Kidney capillary endothelial cell (primary cell): ENCODE measurements around the gene LRMDA.
A peak's percentile ranks its signal among the peaks of the same experiment; 100 is the strongest.

Experiments
- DNase-seq: peaks from one replicate; pipeline ENCODE4 v3.0.0-alpha.2; 2018; ENCODE audit warnings: low spot score

The LRMDA gene

GRCh38 chr10:75776738-75777504 is 345.5 kb downstream of the LRMDA start:
- no peak for DNase-seq

- DNase-seq: no peak
These were observed 347.2 kb downstream of the LRMDA start for GRCh38 chr10:75778665-75779064.

DNA sequence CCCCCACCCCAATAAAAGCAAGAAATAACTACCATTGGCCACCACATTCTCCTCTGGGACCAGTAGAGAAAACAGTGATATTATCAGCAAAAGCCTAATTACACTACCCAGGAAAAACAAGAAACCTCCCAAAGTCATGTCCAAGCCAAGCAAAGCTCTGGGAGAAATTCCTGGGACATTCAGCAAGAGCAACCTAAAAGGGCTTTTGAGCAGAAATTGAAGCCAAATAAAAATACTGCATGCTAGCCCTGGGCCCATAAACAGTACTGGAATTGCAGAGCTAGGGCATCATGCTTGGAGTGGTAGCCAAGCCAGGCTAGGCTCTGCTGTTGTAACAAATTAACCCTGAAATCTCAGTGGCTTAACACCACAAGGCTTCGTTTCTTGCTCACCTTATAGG is 347.9 kb downstream of the LRMDA start:
- DNase-seq: no peak

DNA sequence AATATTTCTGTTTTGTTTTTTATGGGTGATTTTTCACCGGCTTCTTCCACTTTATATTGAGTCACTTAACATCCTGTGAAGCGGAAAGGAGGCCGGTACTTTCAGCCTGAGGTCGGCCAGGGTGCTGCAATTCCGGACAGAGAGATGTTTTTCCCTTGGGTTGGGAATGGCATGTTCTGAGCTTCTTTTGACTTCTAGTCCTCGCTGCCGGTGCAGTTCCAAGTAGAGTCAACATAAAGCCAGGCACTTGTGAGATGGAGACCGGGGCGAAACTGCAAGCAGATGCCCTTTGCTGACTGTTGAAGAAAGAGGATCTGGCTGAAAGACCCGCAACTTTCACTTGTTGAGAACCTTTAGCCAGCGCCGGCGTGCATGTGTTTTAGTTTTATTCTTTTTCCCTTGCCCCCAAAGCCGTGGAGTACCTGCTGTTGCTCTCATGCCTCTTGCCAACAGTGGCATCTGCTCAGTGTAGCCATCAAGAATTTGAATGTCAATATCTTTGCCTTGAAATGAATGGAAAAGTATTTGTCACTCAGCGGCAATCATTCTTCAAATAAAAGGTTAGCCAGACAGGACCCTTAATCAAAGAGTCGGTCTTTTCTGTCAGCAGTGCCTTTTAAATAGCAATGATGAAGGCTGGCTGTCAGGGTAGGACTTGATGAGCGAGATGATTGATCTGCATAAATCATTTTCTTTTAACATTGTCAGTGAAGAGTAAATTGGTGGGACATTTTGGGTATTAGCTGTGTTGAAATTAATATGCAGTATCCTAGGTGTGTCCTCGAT is 351.2 kb downstream of the LRMDA start:
- DNase-seq: peak; percentile 21

- no peak for DNase-seq
These were observed 357.2 kb downstream of the LRMDA start for GRCh38 chr10:75788394-75789205.

DNA sequence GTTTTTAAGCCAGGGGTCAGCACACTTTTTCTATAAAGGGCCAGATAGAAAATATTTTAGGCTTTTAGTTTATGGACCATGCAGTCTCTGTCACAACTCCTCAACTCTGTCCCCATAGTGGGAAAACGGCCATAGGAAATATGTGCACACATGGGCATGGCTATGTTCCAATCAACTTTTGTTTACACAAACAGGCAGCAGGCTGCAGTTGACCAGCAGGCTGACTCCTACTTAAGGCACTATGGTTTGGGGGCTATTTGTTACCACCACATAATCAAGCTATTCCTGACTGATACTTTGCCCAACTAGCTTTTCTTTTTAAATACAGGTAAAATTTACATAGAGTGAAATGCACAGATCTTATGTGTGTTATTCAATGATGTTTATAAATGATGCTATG is 362.4 kb downstream of the LRMDA start:
- no peak for DNase-seq

DNA sequence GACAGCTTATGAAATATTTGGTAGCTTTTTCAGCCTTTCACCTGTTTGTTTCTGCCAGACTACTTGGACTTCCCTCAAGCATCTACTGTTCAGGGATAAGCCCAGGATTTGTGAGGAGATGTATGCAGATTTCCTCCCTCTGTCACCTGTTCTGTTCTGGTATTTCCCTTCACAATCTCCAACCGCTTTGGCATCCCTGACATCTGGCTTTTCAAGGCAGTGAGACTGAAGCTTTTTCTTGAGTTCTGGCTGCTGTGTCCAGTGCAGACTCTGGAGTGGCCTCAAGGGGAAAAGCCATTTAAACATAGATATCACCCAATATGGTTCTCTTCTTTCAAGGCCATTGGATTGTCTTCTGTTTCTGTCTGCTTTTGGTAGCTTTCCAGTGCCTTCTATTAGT is 369.7 kb downstream of the LRMDA start:
- DNase-seq: no peak

- no peak for DNase-seq
These were observed 370.2 kb downstream of the LRMDA start for GRCh38 chr10:75801661-75802060.

- DNase-seq: no peak
These were observed 371.7 kb downstream of the LRMDA start for GRCh38 chr10:75803121-75803520.

GRCh38 chr10:75803816-75804552 is 372.6 kb downstream of the LRMDA start:
- DNase-seq: no peak

DNA sequence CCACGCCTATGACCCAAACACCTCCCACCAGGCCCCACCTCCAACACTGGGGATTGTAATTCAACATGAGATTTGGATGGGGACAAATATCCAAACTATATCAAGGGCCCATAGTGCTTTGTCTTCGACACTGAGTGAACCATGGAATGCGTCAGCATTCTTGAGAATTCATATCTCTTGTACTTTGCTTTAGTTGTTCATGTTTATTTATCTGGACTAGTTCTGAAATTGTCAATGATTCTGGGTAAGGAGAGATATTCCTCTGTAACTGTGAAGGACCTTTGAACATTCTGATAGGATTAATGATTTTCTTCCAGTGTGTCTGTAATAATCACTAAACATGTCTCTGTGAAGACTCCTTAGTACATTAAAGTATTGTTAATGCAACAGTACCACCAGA is 374.8 kb downstream of the LRMDA start:
- DNase-seq: no peak

- DNase-seq: no peak
These were observed 376.0 kb downstream of the LRMDA start for GRCh38 chr10:75807456-75807855.

DNA sequence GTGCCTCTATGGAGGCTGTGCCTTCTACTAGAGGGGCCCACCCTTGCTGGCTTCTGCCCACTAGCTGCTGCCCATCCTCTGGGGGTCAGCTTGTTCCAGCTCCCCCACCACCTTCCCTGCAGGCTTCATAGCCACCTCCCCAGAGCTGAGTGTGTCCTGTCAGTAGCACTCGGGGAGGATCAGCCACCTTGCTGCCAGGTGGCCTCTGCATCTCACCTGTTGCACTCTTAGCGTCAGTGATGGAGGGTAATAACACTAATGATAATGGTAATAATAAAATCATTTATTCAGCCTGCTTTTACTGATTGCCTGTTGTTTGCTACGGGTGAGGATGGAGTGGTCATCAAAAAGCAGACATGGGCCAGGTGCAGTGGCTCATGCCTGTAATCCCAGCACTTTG is 377.6 kb downstream of the LRMDA start:
- DNase-seq: no peak

DNA sequence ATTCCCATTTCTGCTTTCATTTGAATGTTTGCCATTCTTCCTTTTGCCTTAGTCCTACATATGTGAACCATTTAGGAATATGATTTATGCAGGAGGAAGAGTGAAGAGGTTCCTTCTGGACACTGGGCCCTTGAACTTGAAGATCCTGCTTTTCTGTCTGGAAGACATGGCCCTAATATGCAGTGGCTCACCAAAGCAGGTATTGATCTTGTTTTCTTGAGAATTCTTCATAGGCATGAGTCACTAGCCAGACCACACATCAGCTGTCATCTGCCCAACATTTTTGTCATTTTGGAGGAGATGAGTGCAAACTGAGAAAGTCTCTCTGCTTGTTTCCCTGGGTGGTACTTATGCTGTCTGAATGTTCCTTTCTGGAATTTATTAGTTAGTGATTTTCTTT is 382.6 kb downstream of the LRMDA start:
- DNase-seq: no peak

DNA sequence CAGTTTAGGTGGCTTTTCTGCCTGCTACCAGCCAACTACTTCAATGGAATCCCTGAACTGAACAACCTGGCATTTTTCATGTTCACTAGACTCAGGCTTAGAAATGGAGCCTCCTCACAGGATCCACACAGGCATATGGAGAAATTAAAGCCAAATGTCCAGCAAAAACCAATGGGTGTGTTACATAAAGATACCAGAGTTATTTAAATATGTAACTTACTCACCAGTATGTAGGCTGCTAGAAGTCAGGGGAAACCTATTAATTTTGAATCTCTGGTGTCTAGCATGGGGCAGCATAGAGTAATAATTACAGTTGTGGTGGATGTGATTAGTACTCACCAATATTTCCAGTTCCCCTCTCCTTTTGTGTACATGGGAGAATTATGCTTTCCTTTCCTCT is 383.6 kb downstream of the LRMDA start:
- no peak for DNase-seq

DNA sequence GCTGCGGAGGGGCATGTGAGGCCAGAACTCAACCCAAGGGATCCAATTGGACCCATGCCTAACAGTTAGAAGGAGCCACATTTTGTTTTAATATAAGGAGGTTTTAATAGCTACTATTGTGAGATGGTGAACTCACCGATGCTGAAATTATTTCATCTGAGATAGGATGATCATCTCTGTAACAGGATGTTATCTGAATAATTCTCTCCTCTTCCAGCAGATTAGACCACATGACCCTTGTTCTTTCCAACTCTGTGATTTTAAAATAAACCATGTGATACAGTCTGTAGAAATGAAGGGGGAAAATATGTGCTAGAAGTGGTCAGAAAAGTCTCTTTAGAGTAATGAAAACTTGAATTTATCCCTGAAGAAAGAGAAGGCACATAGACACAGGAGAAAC is 385.8 kb downstream of the LRMDA start:
- no peak for DNase-seq

GRCh38 chr10:75818552-75818951 is 387.1 kb downstream of the LRMDA start:
- DNase-seq: no peak

- DNase-seq: no peak
These were observed 393.8 kb downstream of the LRMDA start for GRCh38 chr10:75825235-75825634.

GRCh38 chr10:75825661-75826060 is 394.2 kb downstream of the LRMDA start:
- DNase-seq: no peak

DNA sequence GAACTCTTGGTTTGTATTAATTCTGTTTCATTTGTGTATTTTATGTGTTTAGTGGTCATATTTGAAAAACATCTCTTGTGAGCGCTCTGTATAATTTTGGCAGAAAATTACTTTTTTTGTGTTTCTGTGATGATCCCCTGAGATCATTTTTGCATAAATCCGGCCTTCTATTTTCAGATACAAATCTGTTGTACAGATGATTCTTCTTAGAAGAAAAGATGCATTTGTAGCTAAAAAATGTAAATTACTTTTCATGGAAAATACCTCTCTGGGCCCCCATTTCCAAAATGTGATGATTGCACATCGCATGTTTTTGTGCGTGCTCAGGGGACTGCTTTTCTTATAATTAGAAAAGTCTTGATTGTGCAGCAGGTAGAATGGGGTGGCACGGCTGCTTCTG is 395.4 kb downstream of the LRMDA start:
- no peak for DNase-seq

DNA sequence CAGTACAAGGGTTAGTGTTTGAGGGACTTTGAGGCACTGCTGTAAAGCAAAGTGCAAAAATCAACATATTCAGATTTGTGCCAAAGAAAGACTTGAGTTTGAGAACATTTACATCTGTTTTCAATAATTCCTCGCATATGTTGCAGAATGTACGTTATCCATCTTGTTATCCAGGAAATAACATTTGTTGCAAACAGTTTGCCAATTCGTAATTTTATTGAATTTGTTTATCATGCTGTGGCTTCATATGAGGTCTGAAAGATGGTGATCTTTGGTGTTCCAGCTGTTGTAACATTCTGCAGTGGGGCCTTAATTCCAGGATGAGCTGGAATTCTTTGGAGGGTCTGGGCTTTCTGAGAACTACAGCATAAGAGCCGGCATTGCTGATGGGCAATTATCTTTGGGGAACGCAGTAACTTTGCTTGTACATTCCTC is 396.2 kb downstream of the LRMDA start:
- DNase-seq: no peak

DNA sequence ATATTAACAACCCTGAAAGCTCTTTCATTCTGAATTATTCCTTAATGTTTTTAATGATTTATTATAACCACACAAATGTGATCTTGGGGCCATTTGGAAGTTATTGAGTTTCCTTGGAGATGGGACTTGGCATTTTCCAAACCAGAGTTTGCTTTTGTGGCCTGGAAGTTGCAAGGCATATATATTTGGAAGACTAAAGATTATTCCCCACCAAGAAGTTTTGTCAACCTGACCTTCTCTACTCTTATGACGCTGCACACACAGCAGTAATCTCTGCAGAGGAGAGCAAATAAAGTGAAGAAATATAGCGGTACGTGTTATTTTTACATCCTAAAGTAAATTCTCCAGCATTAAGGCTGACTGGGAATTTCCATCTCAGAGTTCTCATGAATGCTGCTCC is 397.0 kb downstream of the LRMDA start:
- DNase-seq: no peak
